ENCODE results near the gene TRIM14. TPM values are rescaled to one million over a fixed set of nuclear protein-coding genes. Genes with fewer than 3 reads are reported as not detected.
A peak's percentile ranks its signal among the peaks of the same experiment; 100 is the strongest.

The TRIM14 gene
- total and polyA plus RNA-seq, 2 of the 13 experiments (the other 11 are each of a cell fraction or from before 2014, with no cell fraction given) = 9.2 to 13.0 TPM

DNA sequence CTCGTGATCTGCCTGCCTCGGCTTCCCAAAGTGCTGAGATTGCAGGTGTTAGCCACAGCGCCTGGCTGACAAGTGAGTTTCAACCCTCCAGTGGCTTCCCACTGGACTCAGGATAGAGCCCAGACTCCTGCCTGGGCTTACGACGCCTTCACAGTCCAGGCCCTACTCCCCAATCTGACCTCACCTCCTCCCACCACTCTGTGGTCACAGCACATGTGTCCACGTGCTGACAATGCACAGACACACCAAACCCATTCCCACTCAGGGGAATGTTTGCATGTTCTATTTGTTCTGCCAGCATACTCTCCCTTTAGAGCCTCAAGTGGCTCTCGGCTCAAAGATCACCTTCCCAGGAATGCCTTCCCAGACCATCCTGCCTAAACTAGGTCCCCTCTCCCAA lies 31.1 kb upstream of the TRIM14 start (continued):
- TF ChIP-seq ZNF788 (CRISPR knock-in tag; IDR thresholded peaks at IDR 0.05; ENCODE audit: borderline replicate concordance) (no peak), ZNF564 (CRISPR knock-in tag; IDR thresholded peaks at IDR 0.05) (no peak), ZNF713 (CRISPR knock-in tag; IDR thresholded peaks at IDR 0.05) (no peak), HNF4G (IDR thresholded peaks at IDR 0.05; ENCODE audit: borderline replicate concordance, low read depth, low read length) (no peak; the same call in 1 of the 2 replicates), HNF4G (CRISPR knock-in tag; IDR thresholded peaks at IDR 0.05; ENCODE audit: borderline replicate concordance, low read depth) (peak; percentile 20; the same call in 1 of the 2 replicates), ZNF318 (CRISPR knock-in tag; IDR thresholded peaks at IDR 0.05) (no peak), JUND (CRISPR knock-in tag; IDR thresholded peaks at IDR 0.05) (no peak), ZBTB7A (CRISPR knock-in tag; IDR thresholded peaks at IDR 0.05) (peak; percentile 70; the same call in 1 of the 2 replicates), ZNF101 (CRISPR knock-in tag; IDR thresholded peaks at IDR 0.05; ENCODE audit: borderline replicate concordance, low read depth) (no peak), ZMYM2 (CRISPR knock-in tag; IDR thresholded peaks at IDR 0.05) (peak; percentile 78), BCL6 (CRISPR knock-in tag; IDR thresholded peaks at IDR 0.05) (peak; percentile 60; the same call in 1 of the 2 replicates), KLF11 (CRISPR knock-in tag; IDR thresholded peaks at IDR 0.05) (peak; percentile 68; the same call in 1 of the 2 replicates), RARA (CRISPR knock-in tag; IDR thresholded peaks at IDR 0.05) (peak; percentile 63), PHB2 (IDR thresholded peaks at IDR 0.05; ENCODE audit: partially characterized antibody) (no peak), ZNF543 (CRISPR knock-in tag; IDR thresholded peaks at IDR 0.05) (no peak), ZNF142 (CRISPR knock-in tag; IDR thresholded peaks at IDR 0.05) (no peak)

Measured in HepG2 (cell line).